GM19324 (cell line): Measurements from ENCODE around the gene CHST12.

Source experiments
- ATAC-seq: cut with Tn5 transposase; IDR thresholded peaks from one replicate; pipeline ENCODE4 v1.9.1; 2021; ENCODE audit warnings: mild to moderate bottlenecking, moderate library complexity; ENCODE audit not compliant: unreplicated experiment, low FRiP score

The CHST12 gene

GRCh38 chr7:2495418-2496299 is 92.2 kb downstream of the CHST12 start:
- no peak for ATAC-seq

- no peak for ATAC-seq
Observed at GRCh38 chr7:2496375-2496774, 93.0 kb downstream of the CHST12 start.

- no peak for ATAC-seq
Observed at GRCh38 chr7:2497065-2497464, 93.7 kb downstream of the CHST12 start.

- no peak for ATAC-seq
Observed at GRCh38 chr7:2497500-2498336, 94.3 kb downstream of the CHST12 start.
